GM18858 (cell line): Measurements from ENCODE around the gene TPPP.
"Not testable (repeated sequence)": the region's sequence is repeated elsewhere in the genome, so short reads cannot be mapped to it uniquely, and the experiment has no call there.

Experiments
- ATAC-seq: cut with Tn5 transposase; IDR thresholded peaks from one replicate; pipeline ENCODE4 v1.9.1; 2021; ENCODE audit not compliant: unreplicated experiment

TPPP gene

DNA sequence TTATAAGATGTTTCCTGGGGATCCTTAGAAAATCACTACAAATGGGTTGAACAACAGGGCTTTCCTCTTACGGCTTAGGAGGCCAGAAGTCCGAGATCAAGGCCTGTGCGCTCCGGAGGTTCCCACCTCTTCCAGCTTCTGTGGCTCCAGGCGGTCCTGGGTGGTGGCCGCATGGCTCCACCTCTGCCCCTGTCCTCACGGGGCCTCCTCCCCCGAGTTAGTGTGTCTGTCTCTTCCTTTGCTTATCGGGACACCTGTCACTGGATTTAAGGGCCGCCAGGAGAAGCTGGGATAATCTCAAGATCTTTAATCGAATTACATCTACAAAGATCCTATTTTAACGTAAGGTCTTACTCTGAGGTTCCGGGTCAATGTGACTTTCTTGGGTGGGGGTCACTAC, 2.3 kb upstream of the TPPP start:
- not testable (repeated sequence) for ATAC-seq

DNA sequence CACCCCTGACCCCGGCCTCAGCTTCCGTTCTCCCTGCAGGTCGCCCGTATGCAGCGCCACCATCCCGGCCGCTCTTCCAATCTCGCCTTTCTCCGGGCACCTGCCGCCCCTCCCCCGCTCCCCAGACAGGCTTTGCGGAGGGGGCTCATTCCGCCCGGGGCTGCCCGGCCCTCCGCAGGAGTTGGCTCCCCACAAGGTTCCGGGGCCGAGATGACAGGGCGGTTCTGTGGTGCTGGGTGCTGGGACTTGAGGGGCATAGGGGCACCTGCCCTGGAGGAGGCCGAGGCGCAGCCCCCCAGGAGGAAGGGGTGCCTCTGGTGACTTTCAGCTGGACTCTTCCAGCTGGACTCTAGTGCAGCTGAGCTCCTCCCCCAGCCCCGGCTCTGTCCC, 885 bp upstream of the TPPP start:
- ATAC-seq = not testable (repeated sequence)

DNA sequence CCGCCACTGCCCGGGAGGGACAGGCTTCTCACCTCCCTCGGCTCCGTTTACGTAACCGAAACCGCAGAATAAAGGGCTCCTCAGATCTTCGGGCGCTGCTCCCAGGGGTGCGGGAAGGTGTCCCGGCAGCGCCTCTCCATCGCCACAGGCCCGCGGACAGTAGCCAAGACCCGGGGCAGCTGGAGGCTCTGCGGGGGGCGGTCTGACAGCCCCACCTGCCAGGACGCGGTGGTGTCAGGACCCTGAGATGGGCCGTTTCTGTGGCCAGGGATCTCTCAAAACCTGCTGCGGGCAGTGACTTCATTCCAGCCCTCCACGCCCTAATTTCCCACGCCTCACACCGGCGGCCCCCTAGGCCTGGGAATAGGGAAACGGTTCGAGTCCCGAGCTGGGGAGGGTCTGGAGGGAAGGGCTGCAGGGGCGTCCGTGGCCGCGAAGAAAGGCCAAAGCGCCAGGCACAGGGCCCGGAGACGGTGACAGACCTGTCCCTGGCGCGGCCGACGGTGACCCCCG, 567 bp downstream of the TPPP start:
- ATAC-seq = not testable (repeated sequence)

DNA sequence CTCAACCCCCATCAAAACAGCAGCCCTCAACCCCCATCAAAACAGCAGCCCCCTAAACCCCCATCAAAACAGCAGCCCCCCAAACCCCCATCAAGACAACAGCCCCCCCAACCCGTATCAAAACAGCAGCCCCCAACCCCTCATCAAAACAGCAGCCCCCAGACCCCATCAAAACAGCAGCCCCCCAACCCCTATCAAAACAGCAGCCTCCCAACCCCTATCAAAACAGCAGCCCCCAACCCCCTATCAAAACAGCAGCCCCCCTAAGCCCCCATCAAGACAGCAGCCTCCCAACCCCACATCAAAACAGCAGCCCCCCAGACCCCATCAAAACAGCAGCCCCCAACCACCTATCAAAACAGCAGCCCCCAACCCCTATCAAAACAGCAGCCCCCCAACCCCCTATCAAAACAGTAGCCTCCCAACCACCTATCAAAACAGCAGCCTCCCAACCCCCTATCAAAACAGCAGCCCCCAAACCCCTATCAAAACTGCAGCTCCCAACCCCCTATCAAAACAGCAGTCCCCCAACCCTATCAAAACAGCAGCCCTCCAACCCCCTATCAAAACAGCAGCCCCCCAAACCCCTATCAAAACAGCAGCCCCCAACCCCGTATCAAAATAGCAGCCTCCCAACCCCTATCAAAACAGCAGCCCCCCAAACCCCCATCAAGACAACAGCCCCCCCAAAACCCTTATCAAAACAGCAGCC, 1.2 kb downstream of the TPPP start:
- ATAC-seq = no peak

DNA sequence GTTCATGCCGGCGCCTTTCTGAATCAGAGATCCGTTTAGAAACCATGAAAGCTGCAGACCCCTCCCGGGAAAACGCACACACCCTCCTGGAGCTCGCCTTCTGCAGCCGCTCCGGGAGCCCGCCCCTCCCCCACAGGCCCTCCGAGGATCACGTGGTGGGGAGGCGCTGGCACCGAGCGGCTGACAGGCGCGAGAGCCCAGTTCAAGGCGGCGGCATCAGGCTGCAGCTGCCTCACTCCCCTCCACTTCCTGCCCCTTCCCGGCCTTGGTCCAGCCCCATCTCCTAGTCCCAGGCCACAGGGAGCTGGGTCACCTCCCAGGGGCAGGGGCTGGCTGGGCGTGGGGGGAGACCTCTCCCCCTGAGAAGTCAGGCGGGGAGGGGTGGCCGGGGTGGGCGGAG, 2.1 kb downstream of the TPPP start:
- ATAC-seq = not testable (repeated sequence)

DNA sequence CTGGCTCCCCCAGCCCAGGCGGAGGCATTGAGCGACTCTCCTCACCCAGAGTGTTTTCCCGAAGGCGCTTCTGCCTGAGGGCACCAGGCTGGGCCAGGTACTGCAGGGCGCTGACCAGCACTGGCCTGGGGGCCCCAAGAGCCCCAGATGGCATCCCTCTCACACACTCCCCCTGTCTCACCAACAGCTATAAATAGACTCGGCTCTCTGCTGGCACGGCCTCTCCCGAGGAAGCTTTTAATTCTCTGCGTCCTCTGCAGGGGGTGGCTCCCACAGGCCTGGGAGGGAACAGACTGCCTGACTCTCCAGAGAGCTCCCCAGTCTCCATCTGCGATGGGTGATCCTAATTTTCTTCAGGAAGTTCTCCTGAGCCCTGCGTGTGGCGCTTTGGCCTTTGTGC, 2.9 kb downstream of the TPPP start:
- ATAC-seq = not testable (repeated sequence)

DNA sequence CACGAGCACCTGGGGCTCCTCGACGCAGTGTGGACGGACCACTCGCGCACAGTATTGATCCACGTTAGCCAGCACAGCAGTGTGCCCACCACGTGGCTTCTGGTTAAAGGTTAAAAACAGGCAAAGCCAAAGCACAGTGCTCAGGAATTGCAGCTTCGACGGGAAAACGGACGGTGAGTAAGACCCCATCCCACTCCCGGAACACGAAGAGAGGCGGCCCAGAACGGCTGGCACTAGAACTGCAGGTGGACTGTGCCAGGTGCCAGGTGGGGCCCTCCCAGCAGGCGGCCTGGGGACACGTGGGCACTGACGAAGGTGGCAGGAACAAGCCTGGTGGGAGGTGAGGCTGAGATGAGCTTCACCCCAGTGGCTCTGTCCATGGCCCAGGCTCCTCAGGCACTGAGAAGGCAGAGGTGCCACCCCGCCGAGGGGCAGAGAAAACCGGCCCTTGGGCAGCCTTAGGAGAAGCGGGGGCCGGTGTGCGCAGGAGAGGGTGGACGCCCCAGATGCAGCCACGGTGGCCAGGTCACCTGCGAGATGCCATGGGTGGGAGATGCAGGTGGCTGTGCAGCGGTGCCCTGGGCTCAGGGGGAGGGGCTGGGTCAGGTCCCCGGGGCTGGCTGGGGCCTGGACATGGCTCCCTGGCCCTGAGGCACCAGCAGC, 4.7 kb downstream of the TPPP start:
- ATAC-seq = not testable (repeated sequence)

DNA sequence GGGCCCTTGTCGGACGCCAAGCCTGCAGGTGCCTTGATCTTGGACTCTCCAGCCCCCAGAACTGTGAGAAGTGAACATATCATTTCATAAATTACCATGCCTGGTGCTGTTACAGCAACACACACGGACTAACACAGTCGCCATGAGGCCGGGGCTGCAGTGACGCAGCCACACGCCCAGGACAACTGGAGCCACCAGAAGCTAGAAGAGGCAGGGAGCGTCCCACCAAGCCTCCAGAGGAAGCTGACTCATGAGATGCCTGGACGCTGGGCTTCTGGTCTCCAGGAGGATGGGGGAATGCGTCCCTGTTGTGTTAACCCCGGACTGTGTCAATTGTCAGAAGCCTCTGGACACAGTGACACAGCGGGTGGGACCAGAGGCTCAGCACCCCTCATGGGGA, 6.2 kb downstream of the TPPP start:
- ATAC-seq = not testable (repeated sequence)

DNA sequence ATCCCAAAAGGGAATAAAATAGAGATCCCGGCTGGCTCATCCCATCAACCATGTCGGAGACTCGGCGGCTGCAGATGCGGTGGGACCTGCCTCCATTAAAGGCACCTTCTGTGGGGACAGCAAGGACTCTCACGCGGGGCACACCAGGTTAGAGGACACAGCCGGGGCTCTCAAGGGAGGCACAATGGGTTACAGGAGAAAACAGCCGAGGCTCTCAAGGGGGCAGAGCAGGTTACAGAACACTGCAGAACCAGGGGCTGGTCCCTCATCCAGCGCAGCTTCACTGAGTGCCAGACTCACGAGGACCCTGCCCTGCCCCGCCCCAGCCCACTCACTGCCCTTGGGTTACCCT, 7.0 kb downstream of the TPPP start:
- not testable (repeated sequence) for ATAC-seq

DNA sequence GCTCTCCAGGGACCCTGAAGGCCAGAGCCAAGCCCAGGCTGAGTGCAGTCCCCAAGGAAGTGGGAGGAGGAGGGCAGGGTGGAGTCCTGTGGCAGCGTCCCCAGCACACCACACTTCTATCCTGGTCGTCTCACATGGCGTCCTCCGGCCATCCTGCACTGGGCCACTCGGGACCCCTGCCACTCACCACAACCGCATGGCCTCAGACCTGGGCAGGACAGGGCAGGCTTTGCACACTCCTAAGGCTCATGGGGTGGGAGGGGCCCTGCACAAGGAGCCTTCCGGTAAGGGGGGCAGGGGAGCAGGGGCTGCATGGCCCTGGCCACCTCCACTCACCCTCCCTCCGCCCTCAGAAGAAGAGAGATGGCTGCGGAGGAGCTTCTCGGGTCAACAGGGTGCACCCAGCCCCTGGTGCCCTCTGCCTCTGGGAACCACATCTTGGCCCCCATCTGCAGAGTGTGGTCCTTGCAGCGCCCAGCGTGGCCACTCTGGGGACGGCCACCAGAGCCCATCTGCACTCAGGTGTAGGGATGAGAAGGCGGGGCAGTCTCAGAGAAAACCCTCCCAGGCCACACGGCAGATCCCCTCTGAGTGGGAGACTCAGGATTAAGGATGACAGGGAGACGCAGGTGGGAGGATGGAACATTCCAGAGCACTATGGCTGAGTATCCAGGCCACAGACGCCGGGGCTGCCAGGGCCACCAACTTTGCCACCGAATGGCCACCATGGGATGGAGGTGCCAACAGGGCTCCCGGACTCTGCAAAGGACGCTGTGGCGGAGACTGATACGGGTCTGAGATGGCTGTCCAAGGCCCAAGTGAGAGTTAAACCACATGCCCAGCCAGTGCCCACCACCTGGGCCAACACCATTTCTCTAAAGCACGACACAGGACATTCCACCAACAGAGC, 7.6 kb downstream of the TPPP start:
- ATAC-seq = no peak

DNA sequence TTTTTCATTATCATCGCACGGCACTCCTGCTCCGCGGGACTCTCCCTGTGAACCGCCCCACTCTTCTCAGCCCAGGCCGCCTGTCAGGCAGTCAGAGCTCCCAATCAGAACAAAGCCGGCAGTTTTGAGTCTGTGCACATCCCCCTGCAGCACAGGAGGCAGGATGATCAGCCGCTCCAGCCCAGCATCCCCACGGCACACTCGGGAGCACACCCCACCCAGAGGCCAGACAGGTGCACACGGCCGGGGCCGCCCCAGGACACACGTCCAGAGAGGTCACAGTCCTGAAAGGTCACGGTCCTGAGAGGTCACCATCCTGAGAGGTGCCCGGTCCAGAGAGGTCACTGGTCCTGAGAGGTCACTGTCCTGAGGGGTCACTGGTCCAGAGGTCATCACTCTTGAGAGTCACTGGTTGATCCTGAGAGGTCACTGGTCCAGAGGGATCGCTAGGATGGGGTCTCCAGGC, 8.4 kb downstream of the TPPP start:
- no peak for ATAC-seq

DNA sequence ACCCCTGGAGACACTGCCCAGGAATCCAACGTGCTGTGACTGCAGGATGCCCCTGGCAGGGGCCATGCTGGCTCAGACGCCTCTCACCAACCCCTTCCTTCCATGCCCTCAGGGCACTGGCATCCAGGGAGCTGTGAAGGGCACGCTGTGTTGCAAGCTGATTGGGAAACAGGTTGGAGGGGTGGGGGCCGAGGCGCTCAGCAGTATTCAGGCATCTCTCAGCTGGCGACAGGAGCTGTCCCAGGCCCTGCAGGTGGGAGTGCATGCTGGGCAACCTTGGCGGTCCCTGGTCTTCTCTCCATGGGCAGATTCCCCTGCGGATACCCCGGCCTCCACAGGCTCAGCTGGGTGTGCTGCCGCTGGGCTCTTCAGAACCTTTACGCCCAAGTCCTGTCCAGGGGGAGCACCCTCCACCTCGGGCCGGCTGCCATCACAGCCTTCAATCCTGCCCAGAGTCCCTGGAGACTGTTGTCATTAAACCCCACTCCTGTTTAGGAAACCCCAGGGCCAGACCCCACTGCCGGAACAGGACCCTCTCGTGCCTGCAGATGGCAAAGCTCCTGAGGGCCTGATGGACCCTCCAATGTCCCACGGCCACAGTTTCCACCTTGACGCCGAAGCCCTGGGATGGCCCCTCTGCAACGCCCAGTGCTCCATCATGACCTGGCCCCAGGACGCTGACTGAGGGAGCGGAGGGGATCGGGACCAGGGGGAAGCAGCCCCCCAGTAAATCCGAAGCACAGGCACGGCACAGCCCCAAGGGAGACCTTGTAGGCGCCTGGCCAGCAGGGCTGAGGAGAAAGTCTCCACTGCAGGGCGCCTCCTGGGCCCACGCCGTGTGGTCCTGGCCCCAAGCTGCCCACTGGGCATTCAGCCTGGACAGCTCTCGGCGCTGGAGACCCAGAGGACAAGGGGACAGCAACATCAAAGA, 9.3 kb downstream of the TPPP start:
- ATAC-seq = no peak

DNA sequence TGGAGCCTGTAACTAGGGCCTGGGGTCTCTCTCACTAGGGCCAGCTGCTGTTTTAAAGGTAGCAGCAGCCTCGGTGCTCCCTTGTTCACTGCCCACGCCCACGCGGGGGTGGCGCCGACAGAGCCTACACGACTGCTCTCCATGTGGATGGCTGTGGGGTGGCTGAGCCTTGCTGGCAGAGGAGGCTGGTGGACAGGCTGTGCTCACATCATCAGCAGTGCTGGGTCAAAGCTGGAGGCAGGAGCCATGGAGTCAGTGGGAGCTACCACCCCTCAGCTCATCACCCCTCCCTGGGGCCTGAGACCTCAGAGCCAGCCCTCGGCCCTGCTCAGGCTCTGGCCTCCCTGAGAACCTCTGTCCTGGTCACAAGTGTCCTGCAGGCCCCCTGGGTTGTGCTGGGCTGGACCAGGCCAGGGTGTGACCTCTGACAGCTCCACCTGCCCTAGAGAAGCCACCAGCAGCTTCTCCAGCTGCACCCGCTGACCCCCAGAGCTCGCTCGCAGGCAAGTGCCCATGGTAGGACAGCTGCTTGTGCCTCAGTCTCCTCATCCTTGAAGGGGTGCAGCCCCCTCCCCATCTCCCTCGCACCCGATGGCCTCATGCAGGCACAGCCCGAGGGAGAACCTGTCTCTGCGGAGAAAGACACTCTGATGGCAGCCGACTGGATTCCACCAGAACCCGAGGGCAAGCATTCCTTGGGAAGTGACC, 10.3 kb downstream of the TPPP start:
- not testable (repeated sequence) for ATAC-seq

DNA sequence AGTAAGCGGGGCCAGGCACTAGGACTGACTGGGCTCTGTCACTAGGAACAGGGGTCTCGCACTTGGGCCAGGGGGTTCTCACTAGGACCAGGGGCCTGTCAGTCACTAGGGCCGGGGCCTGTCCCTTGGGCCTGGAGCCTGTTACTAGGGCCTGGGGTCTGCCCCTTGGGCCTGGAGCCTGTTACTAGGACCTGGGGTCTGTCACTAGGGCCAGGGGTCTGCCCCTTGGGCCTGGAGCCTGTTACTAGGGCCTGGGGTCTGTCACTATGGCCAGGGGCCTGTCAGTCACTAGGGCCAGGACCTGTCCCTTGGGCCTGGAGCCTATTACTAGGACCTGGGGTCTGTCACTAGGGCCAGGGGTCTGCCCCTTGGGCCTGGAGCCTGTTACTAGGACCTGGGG, 10.9 kb downstream of the TPPP start:
- ATAC-seq = not testable (repeated sequence)

DNA sequence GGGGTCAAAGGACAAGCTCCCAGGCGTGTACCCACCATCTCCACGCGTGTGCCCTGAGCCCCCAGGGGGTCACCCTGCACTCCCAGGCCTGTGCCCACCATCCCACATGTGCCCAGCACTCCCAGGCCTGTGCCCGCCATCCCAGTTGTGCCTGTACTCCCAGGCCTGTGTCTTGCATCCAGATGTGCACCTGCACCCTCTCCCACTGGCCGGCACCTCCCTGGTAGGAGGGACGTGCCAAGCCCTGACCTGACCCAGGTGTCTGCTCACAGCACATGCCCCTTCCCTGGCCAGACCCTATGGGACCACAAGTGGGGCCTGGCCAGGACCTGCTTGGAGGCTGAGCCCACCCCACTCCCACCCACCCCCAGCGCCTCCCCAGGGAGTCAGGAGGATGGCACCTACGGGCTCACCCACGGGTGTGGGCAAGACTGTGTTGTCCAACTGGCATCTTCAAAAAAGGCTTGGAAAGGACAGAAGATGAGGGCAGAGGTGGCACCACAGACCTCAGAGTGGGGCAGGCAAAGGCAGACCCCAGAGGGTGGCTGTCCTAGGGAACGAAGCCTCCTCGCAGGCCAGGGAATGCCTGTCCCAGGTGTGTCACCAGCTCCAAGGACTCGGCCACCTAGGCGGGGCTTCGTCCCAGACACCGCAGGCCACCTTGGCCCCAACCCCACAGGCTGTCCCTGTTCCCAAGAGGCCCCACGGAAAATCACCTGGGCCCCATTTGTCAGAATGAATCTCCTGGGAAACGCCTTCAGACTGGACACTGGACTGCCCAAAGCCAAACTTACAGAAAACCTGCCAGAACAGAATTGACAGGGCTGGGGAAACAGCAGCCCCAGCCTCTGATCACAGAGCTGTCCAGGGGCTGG, 11.6 kb downstream of the TPPP start:
- ATAC-seq = not testable (repeated sequence)

DNA sequence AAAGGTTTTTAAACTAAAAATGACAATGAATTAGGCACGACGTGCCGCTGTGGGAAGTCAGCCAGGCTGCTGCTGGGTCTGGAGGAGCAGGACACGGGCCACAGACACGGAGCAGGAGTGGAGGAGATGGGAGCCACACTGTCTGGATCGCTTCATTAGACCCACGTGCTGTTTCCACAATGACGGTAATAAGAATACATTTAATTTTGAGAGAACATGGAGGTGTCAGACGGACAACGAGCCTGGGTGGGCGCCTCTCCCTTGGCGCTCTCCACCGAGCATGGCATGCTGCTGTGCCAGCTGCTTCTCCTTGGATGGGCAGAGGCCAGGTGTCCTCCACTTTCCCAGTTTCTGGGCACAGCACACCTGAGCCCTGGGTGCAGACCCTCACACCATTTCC, 12.3 kb downstream of the TPPP start:
- not testable (repeated sequence) for ATAC-seq

DNA sequence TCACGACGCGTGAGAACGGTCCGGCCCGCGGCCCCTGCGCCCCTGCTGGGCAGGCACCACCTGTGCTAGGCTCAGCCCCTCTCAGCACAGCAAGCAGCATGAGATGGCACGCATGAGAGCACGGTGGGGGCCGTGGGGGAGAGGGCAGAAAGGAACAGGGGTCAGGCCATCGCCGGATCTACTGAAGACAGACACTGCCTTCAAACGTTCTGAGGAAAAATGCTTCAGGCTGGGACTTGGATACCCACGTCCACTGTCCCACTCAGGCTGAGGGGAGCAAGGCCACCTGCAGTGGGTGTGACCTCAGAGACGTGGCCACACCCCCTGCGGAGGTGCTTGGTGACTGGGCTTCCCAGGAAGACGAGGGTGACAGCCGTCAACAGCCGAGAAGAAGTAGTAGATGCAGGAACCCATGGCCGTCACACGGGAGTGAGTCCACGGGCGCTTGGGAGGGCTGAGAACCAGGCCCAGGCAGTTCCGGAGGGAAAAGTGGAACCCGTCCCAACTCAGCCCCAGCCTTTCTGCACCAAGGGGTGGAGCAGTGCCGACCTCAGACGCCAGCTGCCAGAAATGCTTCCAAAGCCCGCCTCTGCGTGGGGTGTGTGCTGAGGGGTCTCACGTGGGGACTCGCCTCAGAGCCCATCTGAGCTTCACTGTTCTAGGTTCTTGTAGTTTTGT, 12.9 kb downstream of the TPPP start:
- ATAC-seq = not testable (repeated sequence)
